Cardiac fibroblast (primary cell): ENCODE data around the gene EEFSEC.
A peak's percentile ranks its signal among the peaks of the same experiment; 100 is the strongest.
"Not testable (repeated sequence)": the region's sequence is repeated elsewhere in the genome, so short reads cannot be mapped to it uniquely, and the experiment has no call there.

Source experiments
- DNase-seq, 2 donors: peaks; one replicate each; pipeline versions ENCODE4 v3.0.0 to v3.0.0-alpha.2; 2010; ENCODE audit warnings: low read depth in 2 of 2
- H3K4me3 ChIP-seq, 2 donors: replicated peaks in 1 of 2; 1 replicate in 1 of 2; 2 replicates in 1 of 2; pipeline ENCODE4 v1.5.1; 2011; ENCODE audit warnings: low read depth in 2 of 2, low read length in 2 of 2, mild to moderate bottlenecking in 2 of 2, moderate library complexity in 1 of 2
- TF ChIP-seq, protein P1 (sequence below): IDR thresholded peaks from one replicate; pipeline ENCODE4 v1.5.1; 2011; ENCODE audit warnings: low read depth, mild to moderate bottlenecking, low read length, inconsistent platforms

The EEFSEC gene

GRCh38 chr3:128151758-128152274 is 1.5 kb upstream of the EEFSEC start:
- TF ChIP-seq, protein P1, sequence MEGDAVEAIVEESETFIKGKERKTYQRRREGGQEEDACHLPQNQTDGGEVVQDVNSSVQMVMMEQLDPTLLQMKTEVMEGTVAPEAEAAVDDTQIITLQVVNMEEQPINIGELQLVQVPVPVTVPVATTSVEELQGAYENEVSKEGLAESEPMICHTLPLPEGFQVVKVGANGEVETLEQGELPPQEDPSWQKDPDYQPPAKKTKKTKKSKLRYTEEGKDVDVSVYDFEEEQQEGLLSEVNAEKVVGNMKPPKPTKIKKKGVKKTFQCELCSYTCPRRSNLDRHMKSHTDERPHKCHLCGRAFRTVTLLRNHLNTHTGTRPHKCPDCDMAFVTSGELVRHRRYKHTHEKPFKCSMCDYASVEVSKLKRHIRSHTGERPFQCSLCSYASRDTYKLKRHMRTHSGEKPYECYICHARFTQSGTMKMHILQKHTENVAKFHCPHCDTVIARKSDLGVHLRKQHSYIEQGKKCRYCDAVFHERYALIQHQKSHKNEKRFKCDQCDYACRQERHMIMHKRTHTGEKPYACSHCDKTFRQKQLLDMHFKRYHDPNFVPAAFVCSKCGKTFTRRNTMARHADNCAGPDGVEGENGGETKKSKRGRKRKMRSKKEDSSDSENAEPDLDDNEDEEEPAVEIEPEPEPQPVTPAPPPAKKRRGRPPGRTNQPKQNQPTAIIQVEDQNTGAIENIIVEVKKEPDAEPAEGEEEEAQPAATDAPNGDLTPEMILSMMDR = no peak
- no peak for DNase-seq
- no peak overlapping the region for H3K4me3 ChIP-seq

GRCh38 chr3:128152419-128153155 is 694 bp upstream of the EEFSEC start:
- DNase-seq = peak in 1 of 2 donors; percentile 83
- TF ChIP-seq, protein P1 = no peak
- peak overlapping the region; percentile 58 to 83 for H3K4me3 ChIP-seq

- H3K4me3 ChIP-seq = peak overlapping the region; percentile 58 to 83
- not testable (repeated sequence) for DNase-seq
These were observed 1.1 kb downstream of the EEFSEC start for GRCh38 chr3:128154354-128154753.

DNA sequence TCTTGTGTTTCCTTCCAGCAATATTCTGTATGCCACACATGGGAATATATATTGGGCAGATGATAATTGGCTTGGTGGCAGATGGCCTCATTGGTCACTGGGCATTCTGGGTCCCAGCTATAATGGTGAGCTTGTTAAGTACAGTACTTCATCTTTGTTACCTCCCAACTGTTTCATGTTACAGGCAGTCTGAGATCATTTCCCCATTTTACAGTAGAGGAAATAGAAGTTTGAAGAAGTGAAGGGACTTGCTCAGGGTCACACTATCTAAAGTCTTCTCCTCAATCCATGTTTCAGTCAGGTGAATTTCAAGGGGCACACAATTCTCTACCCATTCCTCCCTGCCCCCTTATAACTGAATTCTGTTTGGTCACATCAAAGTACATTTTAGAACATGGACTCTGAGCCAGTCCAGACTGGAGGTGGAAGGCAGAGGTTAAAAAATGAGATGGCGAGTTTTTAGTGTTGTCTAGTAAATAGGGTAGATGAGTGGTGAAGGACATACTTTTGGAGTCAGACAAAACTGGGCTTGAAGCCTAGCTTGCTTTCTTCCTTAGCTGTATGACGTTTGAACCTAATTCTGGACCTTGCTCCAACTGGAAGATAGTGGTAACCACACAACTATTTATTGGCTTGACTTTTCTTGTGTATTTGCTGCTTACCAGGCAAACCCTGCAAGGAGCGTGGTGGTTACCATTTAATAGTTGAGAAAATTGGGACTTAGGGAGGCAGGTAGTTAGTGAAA is 2.5 kb downstream of the EEFSEC start:
- H3K4me3 ChIP-seq = no peak overlapping the region
- DNase-seq = no peak
- TF ChIP-seq, protein P1 = no peak

GRCh38 chr3:128160661-128161060 is 7.4 kb downstream of the EEFSEC start:
- no peak for DNase-seq
- H3K4me3 ChIP-seq = no peak overlapping the region

GRCh38 chr3:128163432-128163831 is 10.2 kb downstream of the EEFSEC start:
- H3K4me3 ChIP-seq = no peak overlapping the region
- TF ChIP-seq, protein P1 = no peak
- DNase-seq = no peak

More at GRCh38 chr3:128160661-128161060, 7.4 kb downstream of the EEFSEC start:
- TF ChIP-seq, protein P1 = no peak

- no peak overlapping the region for H3K4me3 ChIP-seq
- DNase-seq = no peak
- TF ChIP-seq, protein P1 = no peak
These were observed 13.7 kb downstream of the EEFSEC start for GRCh38 chr3:128166971-128167453.
